ENCODE measurements around the gene GGA3.
A peak's percentile ranks its signal among the peaks of the same experiment; 100 is the strongest.

Gene GGA3

DNA sequence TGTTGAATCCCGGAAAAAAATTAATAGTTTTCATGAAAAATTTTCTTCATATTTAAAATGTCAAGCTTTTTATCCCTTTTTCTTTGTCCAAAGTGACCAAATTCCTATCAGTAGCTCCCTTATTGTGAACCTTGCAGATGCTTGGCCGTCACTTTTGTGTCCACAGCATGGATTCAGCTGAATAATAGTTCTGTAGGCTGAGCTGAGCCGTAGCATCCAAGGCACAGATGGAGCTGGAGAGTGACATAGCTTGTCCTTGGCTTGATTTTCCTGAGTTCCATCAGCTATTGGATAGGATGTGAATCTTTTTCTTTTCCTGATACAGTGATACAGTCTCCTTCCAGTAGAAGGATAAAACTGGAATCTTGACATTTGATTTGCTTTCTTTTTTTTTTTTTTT, 52.3 kb downstream of the GGA3 start:
- TF ChIP-seq EP300 (IDR thresholded peaks at IDR 0.05; ENCODE audit: borderline replicate concordance) (no peak), CEBPB (IDR thresholded peaks at IDR 0.05) (no peak), RAD21 (IDR thresholded peaks at IDR 0.05; ENCODE audit: low read depth) (no peak), YY1 (IDR thresholded peaks at IDR 0.05; ENCODE audit: low read depth) (no peak), ZBTB7A (IDR thresholded peaks at IDR 0.05; ENCODE audit: low read depth) (no peak), EGR1 (IDR thresholded peaks at IDR 0.05) (no peak), TCF12 (IDR thresholded peaks at IDR 0.05; ENCODE audit: low read depth) (no peak)
- TF ChIP-seq, protein P1, sequence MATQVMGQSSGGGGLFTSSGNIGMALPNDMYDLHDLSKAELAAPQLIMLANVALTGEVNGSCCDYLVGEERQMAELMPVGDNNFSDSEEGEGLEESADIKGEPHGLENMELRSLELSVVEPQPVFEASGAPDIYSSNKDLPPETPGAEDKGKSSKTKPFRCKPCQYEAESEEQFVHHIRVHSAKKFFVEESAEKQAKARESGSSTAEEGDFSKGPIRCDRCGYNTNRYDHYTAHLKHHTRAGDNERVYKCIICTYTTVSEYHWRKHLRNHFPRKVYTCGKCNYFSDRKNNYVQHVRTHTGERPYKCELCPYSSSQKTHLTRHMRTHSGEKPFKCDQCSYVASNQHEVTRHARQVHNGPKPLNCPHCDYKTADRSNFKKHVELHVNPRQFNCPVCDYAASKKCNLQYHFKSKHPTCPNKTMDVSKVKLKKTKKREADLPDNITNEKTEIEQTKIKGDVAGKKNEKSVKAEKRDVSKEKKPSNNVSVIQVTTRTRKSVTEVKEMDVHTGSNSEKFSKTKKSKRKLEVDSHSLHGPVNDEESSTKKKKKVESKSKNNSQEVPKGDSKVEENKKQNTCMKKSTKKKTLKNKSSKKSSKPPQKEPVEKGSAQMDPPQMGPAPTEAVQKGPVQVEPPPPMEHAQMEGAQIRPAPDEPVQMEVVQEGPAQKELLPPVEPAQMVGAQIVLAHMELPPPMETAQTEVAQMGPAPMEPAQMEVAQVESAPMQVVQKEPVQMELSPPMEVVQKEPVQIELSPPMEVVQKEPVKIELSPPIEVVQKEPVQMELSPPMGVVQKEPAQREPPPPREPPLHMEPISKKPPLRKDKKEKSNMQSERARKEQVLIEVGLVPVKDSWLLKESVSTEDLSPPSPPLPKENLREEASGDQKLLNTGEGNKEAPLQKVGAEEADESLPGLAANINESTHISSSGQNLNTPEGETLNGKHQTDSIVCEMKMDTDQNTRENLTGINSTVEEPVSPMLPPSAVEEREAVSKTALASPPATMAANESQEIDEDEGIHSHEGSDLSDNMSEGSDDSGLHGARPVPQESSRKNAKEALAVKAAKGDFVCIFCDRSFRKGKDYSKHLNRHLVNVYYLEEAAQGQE (IDR thresholded peaks at IDR 0.05; ENCODE audit: low read depth): no peak
- TF ChIP-seq, protein P2, sequence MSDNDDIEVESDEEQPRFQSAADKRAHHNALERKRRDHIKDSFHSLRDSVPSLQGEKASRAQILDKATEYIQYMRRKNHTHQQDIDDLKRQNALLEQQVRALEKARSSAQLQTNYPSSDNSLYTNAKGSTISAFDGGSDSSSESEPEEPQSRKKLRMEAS (IDR thresholded peaks at IDR 0.05): no peak

DNA sequence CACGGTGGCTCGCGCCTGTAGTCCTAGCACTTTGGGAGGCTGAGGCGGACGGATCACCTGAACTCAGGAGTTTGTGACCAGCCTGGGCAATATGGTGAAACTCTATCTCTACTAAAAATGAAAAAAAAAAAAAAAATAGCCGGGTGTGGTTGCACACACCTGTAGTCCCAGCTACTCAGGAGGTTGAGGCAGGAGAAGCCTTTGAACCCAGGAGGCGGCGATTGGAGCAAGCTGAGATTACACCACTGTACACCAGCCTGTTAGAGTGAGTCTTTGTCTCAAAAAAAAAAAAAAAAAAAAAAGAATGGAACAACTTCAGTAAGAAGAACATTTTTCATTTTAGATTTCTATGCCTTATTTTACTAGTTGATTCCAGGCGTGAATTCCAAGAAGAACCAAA, 53.2 kb downstream of the GGA3 start:
- TF ChIP-seq NFIC (IDR thresholded peaks at IDR 0.05): no peak
- TF ChIP-seq CEBPB (IDR thresholded peaks at IDR 0.05): no peak
- TF ChIP-seq TEAD4 (IDR thresholded peaks at IDR 0.05): no peak
- TF ChIP-seq CREB1 (IDR thresholded peaks at IDR 0.05; ENCODE audit: low read depth): no peak
- TF ChIP-seq FOXM1 (IDR thresholded peaks at IDR 0.05; ENCODE audit: borderline replicate concordance, low read depth): no peak

DNA sequence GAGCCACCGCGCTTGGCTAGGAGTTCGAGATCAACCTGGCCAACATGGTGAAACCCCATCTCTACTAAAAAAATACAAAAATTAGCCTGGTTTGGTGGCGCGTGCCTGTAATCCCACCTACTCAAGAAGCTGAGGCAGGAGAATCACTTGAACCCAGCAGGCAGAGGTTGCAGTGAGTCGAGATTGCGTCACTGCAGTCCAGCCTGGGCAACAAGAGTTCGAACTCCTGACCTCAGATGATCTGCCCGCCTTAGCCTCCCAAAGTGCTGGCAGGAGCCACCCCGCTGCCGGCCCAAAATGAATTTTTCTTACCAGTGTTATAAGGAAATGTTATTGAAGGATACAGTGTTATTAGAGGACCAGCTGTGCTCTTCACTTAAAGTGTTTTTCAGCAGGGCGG, 53.6 kb downstream of the GGA3 start:
- TF ChIP-seq CREB1 (IDR thresholded peaks at IDR 0.05; ENCODE audit: low read depth) (no peak), CEBPB (IDR thresholded peaks at IDR 0.05) (no peak; the same call in 1 of the 2 replicates), EGR1 (IDR thresholded peaks at IDR 0.05) (no peak), TEAD4 (IDR thresholded peaks at IDR 0.05) (no peak), YY1 (IDR thresholded peaks at IDR 0.05; ENCODE audit: low read depth) (no peak), ZBTB7A (IDR thresholded peaks at IDR 0.05; ENCODE audit: low read depth) (no peak), FOXM1 (IDR thresholded peaks at IDR 0.05; ENCODE audit: borderline replicate concordance, low read depth) (no peak), RAD21 (IDR thresholded peaks at IDR 0.05; ENCODE audit: low read depth) (no peak), NFIC (IDR thresholded peaks at IDR 0.05) (no peak)
- TF ChIP-seq, protein P2 (IDR thresholded peaks at IDR 0.05): no peak
- TF ChIP-seq, protein P3, sequence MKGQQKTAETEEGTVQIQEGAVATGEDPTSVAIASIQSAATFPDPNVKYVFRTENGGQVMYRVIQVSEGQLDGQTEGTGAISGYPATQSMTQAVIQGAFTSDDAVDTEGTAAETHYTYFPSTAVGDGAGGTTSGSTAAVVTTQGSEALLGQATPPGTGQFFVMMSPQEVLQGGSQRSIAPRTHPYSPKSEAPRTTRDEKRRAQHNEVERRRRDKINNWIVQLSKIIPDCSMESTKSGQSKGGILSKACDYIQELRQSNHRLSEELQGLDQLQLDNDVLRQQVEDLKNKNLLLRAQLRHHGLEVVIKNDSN (IDR thresholded peaks at IDR 0.05): no peak

DNA sequence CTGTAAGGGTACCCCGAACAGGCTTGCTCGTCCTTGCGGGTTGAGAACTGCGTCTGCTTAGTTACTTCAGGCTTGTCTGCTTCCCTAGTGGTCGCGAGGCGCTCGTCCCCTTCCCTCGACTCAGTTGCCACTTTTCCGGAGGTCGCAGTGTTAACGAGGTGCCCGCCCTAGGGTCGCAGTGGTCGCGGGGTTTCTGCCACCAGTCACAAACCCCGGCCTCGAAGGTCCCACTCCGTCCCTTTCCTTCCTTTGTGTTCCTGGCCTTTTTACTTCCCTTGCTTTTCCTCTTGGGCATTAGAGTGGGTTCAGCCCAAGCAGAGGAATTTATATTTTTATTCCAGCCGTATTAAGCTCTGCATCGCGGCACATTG, 55.6 kb downstream of the GGA3 start:
- TF ChIP-seq ZBTB7A (IDR thresholded peaks at IDR 0.05; ENCODE audit: low read depth) (0 out of 2 replicates have a peak, but pooled peaks have one; percentile 20), CREB1 (IDR thresholded peaks at IDR 0.05; ENCODE audit: low read depth) (no peak)

DNA sequence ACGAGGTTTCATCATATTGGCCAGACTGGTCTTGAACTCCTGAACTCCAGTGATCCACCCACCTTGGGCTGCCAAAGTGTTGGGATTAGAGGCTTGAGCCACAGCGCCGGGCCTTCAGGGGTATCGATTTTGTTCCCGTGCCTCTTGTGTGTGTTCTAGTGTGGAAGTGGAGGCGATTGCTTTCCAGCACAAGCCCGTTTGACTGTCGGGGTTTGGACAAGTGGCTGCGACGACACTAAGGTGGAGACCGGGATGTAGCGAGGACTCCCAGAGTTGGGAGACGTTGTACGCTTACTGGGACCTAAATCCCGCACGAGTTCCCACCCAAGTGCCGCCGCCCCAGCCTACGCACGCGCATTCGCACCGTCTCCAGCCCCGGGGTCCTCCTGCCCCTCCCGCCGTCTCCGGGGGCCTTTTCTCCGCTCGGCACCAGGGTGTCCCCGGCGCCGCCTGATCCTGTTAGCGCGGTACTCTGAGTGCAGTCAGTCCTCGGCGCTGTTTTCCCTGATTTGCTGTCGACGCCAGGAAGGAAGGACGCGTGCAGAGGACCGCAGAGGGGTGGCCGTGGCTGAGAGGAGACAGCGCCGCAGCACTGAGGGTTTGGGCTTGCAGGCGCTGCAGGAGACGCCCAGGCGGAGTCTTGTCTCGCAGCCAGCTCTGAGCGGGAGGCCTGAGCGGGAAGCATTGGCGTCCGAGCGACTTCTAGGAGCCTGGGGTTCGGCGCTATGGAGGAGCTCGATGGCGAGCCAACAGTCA, 56.2 kb downstream of the GGA3 start, which contains the start of gene NUP85:
Gene NUP85 (plus strand): TSS at position 643 of the 756 bp plus-strand sequence. CDS start 83 bp downstream, at position 726.
- TF ChIP-seq, protein P1 (IDR thresholded peaks at IDR 0.05; ENCODE audit: low read depth): no peak
- TF ChIP-seq YY1 (IDR thresholded peaks at IDR 0.05; ENCODE audit: low read depth): peak; percentile 62
- TF ChIP-seq EGR1 (IDR thresholded peaks at IDR 0.05): peak; percentile 20; the same call in 1 of the 2 replicates
- peak; percentile 81 for TF ChIP-seq TAF1 (IDR thresholded peaks at IDR 0.05; ENCODE audit: low read depth)
- TF ChIP-seq, protein P2 (IDR thresholded peaks at IDR 0.05): peak; percentile 96
- TF ChIP-seq, protein P3 (IDR thresholded peaks at IDR 0.05): no peak; the same call in 1 of the 2 replicates
- TF ChIP-seq EP300 (IDR thresholded peaks at IDR 0.05; ENCODE audit: borderline replicate concordance): 0 out of 2 replicates have a peak, but pooled peaks have one; percentile 13
- TF ChIP-seq ZBTB7A (IDR thresholded peaks at IDR 0.05; ENCODE audit: low read depth): peak; percentile 58
- no peak for TF ChIP-seq CREB1 (IDR thresholded peaks at IDR 0.05; ENCODE audit: low read depth)
- peak; percentile 95 for TF ChIP-seq NFIC (IDR thresholded peaks at IDR 0.05)
- TF ChIP-seq FOXM1 (IDR thresholded peaks at IDR 0.05; ENCODE audit: borderline replicate concordance, low read depth): no peak; the same call in 1 of the 2 replicates
- peak; percentile 54; the same call in 1 of the 2 replicates for TF ChIP-seq TCF12 (IDR thresholded peaks at IDR 0.05; ENCODE audit: low read depth)
- peak; percentile 11; the same call in 1 of the 2 replicates for TF ChIP-seq TEAD4 (IDR thresholded peaks at IDR 0.05)
